ENCODE data around the gene UHRF2.

Gene UHRF2

GRCh38 chr9:6459718-6460117, 46.7 kb downstream of the UHRF2 start:
- peaks cover 36 to 95% (median 85%) of the 10 kb centered on the region in 11 experiments for H3K36me3 ChIP-seq
- H3K27ac ChIP-seq = no peak overlapping the region
- H3K27me3 ChIP-seq = no peaks in the 10 kb centered on the region
- H3K4me3 ChIP-seq = no peak overlapping the region
- no peak overlapping the region for H3K4me2 ChIP-seq
- TF ChIP-seq Cebpa-rat (IDR thresholded peaks at IDR 0.05) = no peak
- H3K9me3 ChIP-seq (replicated peaks in 1 of 11) = peaks cover 10 to 40% (median 28%) of the 10 kb centered on the region in 11 experiments
- H4K20me1 ChIP-seq = peaks cover 29 to 98% (median 91%) of the 10 kb centered on the region in 11 experiments; a peak in 20 of 22 replicates
- no peaks in the 10 kb centered on the region for H3K4me1 ChIP-seq
- no peak overlapping the region for H3K9ac ChIP-seq

GRCh38 chr9:6460189-6460768, 47.3 kb downstream of the UHRF2 start:
- Histone ChIP-seq H3K27me3 (no peaks in the 10 kb centered on the region), H3K27ac (no peak overlapping the region), H3K9me3 (replicated peaks in 1 of 11) (peaks cover 5 to 34% (median 23%) of the 10 kb centered on the region in 11 experiments; a peak in 20 of 22 replicates), H3K36me3 (peaks cover 32 to 95% (median 85%) of the 10 kb centered on the region in 11 experiments), H3K4me1 (no peaks in the 10 kb centered on the region), H3K9ac (no peak overlapping the region), H3K4me3 (no peak overlapping the region), H3K4me2 (no peak overlapping the region), H4K20me1 (peaks cover 29 to 98% (median 90%) of the 10 kb centered on the region in 11 experiments; a peak in 20 of 22 replicates)
- TF ChIP-seq Cebpa-rat (IDR thresholded peaks at IDR 0.05) = no peak

DNA sequence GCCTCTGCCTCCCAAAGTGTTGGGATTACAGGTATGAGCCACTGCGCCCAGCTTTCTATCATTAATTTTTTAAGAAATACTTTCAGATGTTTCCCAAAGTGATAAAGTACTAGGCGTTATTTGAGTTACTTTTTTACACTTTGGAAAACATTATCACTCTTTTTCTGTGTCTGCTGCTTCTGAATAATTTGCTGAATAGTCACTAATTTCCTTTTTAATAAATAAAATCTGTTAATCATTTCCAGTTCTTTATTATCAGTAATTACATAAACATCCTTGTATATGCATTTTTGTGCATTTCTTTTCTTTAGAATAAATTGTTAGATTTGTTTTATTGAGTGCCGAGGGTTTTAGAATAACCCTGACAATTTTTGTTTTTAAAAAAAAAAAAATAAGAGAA, 48.6 kb downstream of the UHRF2 start:
- peaks cover 24 to 98% (median 82%) of the 10 kb centered on the region in 11 experiments; a peak in 20 of 22 replicates for H4K20me1 ChIP-seq
- H3K4me3 ChIP-seq = no peak overlapping the region
- no peaks in the 10 kb centered on the region for H3K27me3 ChIP-seq
- H3K4me1 ChIP-seq = no peaks in the 10 kb centered on the region
- H3K27ac ChIP-seq = no peak overlapping the region
- H3K36me3 ChIP-seq = peaks cover 41 to 95% (median 87%) of the 10 kb centered on the region in 11 experiments
- H3K4me2 ChIP-seq = no peak overlapping the region
- H3K9ac ChIP-seq = no peak overlapping the region
- no peak for TF ChIP-seq Cebpa-rat (IDR thresholded peaks at IDR 0.05)
- peaks cover 0 to 21% (median 14%) of the 10 kb centered on the region in 11 experiments; a peak in 13 of 22 replicates for H3K9me3 ChIP-seq (replicated peaks in 1 of 11)

GRCh38 chr9:6467006-6467625, 54.1 kb downstream of the UHRF2 start:
- Histone ChIP-seq H4K20me1 (peaks cover 6 to 99% (median 67%) of the 10 kb centered on the region in 11 experiments; a peak in 19 of 22 replicates), H3K4me1 (no peaks in the 10 kb centered on the region), H3K27me3 (no peaks in the 10 kb centered on the region), H3K9ac (no peak overlapping the region), H3K27ac (no peak overlapping the region), H3K9me3 (replicated peaks in 1 of 11) (no peaks in the 10 kb centered on the region), H3K4me2 (no peak overlapping the region), H3K36me3 (peaks cover 54 to 100% (median 96%) of the 10 kb centered on the region in 11 experiments), H3K4me3 (no peak overlapping the region)
- TF ChIP-seq Cebpa-rat (IDR thresholded peaks at IDR 0.05) = no peak

DNA sequence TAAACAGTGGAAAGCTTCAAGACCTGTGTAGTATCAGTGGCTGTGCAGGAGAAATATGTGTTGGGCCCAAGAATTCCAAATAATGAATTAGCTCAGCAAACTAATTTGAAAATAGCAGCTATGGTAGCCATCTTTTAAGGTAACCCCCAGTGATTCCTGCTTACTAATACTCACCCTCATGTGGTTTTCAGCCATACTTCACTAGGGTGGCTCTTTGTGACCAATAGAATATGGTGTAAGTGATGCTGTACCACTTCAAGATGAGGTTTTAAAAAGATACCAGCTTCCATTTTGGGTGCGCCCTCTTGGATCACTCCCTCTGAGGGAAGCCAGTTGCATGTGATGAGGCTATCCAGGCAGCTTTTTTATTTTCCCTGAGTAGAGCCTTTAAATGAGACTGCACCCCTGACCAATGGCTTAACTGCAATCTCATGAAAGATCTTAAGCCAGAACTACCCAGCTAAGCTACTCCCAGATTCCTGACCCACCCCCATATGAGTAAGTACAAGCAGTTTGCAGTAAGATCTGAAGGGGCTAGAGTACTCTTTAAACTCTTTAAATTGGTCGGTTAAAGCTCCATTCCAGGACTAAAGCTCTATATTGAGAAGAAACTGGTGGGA, 58.3 kb downstream of the UHRF2 start:
- H3K27ac ChIP-seq = no peak overlapping the region
- peaks cover 38 to 98% (median 92%) of the 10 kb centered on the region in 11 experiments; a peak in 21 of 22 replicates for H3K36me3 ChIP-seq
- H4K20me1 ChIP-seq = peaks cover 6 to 94% (median 52%) of the 10 kb centered on the region in 11 experiments; a peak in 17 of 22 replicates

DNA sequence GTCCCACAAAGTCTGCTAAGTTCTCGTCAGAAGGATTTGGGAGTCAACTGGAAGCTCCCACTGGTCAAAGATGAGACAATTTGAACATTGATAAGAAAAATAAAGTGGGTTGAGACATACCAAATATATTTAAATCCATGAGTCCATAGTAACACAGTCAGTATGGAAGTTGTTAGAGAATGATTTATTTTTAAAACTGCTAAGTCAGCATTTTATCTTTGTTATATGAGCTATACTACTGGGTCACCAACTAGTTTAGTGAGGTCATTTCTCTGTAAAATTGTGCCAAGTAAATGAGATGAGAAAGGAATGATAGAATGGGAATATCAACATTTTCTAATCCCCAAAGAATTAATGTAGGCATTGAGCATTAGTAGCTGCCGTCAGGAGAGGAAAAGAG, 60.2 kb downstream of the UHRF2 start:
- Histone ChIP-seq H4K20me1 (peaks cover 6 to 93% (median 42%) of the 10 kb centered on the region in 11 experiments; a peak in 17 of 22 replicates), H3K9me3 (replicated peaks in 1 of 11) (no peaks in the 10 kb centered on the region), H3K27me3 (no peaks in the 10 kb centered on the region), H3K27ac (no peak overlapping the region), H3K36me3 (peaks cover 42 to 98% (median 92%) of the 10 kb centered on the region in 11 experiments), H3K4me1 (peaks cover 0 to 10% (median 0%) of the 10 kb centered on the region in 10 experiments; a peak in 3 of 20 replicates), H3K4me2 (no peak overlapping the region), H3K9ac (no peak overlapping the region), H3K4me3 (no peak overlapping the region)
- TF ChIP-seq Cebpa-rat (IDR thresholded peaks at IDR 0.05) = no peak

More for the DNA sequence above, 58.3 kb downstream of the UHRF2 start:
- Histone ChIP-seq H3K9ac (no peak overlapping the region), H3K9me3 (replicated peaks in 1 of 11) (no peaks in the 10 kb centered on the region), H3K4me1 (no peaks in the 10 kb centered on the region), H3K4me2 (no peak overlapping the region), H3K4me3 (no peak overlapping the region), H3K27me3 (no peaks in the 10 kb centered on the region)
- TF ChIP-seq Cebpa-rat (IDR thresholded peaks at IDR 0.05) = no peak

DNA sequence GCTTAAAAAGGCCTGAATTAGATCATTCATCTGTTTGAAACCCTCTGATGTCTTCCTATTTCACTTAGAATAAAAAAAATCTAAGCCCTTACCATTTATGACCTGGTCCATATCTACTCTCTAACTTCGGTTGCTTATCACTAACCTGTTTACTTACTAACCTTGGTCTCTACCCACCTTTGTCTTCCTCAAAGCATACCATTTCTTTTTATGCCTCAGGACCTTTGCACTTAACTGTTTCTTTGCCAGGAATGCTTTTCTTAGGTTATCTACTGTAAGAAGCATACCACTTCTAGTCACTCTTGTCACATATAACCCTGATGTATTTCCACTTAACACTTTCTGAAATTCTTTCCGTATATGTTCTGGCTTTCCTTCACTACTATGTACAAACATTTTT, 67.0 kb downstream of the UHRF2 start:
- no peaks in the 10 kb centered on the region for H3K9me3 ChIP-seq (replicated peaks in 1 of 11)
- no peak overlapping the region for H3K4me2 ChIP-seq
- H3K9ac ChIP-seq = no peak overlapping the region
- H3K4me3 ChIP-seq = no peak overlapping the region
- H3K27ac ChIP-seq = no peak overlapping the region
- peaks cover 0 to 72% (median 26%) of the 10 kb centered on the region in 11 experiments; a peak in 15 of 22 replicates for H4K20me1 ChIP-seq
- peaks cover 91 to 100% (median 98%) of the 10 kb centered on the region in 11 experiments for H3K36me3 ChIP-seq
- H3K27me3 ChIP-seq = no peaks in the 10 kb centered on the region
- peaks cover 0 to 10% (median 0%) of the 10 kb centered on the region in 10 experiments; a peak in 3 of 20 replicates for H3K4me1 ChIP-seq
- no peak for TF ChIP-seq Cebpa-rat (IDR thresholded peaks at IDR 0.05)

DNA sequence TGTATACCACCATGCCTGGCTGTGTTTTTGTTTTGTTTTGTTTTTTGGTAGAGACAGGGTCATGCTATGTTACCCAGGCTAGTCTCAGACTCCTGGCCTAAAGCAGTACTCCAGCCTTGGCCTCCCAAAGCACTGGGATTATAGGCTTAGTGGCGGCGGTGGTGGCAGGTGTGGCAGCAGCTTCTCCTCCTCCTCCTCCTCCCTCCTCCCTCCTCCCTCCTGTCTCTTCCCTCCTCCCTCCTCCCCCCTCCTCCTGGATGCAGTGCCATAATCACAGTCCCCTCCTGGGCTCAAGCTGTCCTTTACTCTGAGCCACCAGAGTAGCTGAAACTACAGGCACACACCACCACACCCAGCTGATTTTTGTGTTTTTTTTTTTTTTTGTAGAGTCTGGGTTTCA, 71.2 kb downstream of the UHRF2 start:
- Histone ChIP-seq H4K20me1 (peaks cover 0 to 73% (median 19%) of the 10 kb centered on the region in 11 experiments; a peak in 16 of 22 replicates), H3K4me2 (no peak overlapping the region), H3K4me3 (no peak overlapping the region), H3K9ac (no peak overlapping the region), H3K9me3 (replicated peaks in 1 of 11) (no peaks in the 10 kb centered on the region), H3K27me3 (no peaks in the 10 kb centered on the region), H3K36me3 (peaks cover 96 to 100% (median 100%) of the 10 kb centered on the region in 11 experiments), H3K27ac (no peak overlapping the region), H3K4me1 (no peaks in the 10 kb centered on the region)
- TF ChIP-seq Cebpa-rat (IDR thresholded peaks at IDR 0.05) = no peak

DNA sequence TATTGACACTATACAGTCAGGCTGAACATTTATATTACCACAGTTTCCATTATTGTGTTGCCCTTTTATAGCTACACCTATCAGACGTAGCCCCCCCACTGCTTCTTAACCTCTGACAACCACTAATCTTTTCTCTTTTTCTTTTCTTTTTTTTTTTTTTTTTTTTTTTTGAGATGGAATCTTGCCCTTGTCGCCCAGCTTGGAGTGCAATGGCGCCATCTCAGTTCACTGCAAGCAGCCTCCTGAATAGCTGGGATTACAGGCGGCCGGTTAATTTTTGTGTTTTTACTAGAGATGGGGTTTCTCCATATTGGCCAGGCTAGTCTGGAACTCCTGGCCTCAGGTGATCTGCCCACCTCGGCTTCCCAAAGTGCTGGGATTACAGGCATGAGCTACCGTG, 75.4 kb downstream of the UHRF2 start:
- Histone ChIP-seq H3K9me3 (replicated peaks in 1 of 11) (no peaks in the 10 kb centered on the region), H3K36me3 (peaks cover 90 to 100% (median 97%) of the 10 kb centered on the region in 11 experiments), H3K4me3 (no peak overlapping the region), H3K9ac (no peak overlapping the region), H3K27ac (no peak overlapping the region), H3K4me2 (no peak overlapping the region), H3K4me1 (no peaks in the 10 kb centered on the region), H3K27me3 (no peaks in the 10 kb centered on the region), H4K20me1 (peaks cover 14 to 79% (median 35%) of the 10 kb centered on the region in 11 experiments; a peak in 19 of 22 replicates)
- TF ChIP-seq Cebpa-rat (IDR thresholded peaks at IDR 0.05) = no peak

Measured in BLaER1 treated with 17β-estradiol and CSF1 and Interleukin-3, amounts not matched to agents 10 nM and 100 nM (cell line).